ENCODE results near the gene AADAT.
"Not testable (repeated sequence)": the region's sequence is repeated elsewhere in the genome, so short reads cannot be mapped to it uniquely, and the experiment has no call there.

The AADAT gene

DNA sequence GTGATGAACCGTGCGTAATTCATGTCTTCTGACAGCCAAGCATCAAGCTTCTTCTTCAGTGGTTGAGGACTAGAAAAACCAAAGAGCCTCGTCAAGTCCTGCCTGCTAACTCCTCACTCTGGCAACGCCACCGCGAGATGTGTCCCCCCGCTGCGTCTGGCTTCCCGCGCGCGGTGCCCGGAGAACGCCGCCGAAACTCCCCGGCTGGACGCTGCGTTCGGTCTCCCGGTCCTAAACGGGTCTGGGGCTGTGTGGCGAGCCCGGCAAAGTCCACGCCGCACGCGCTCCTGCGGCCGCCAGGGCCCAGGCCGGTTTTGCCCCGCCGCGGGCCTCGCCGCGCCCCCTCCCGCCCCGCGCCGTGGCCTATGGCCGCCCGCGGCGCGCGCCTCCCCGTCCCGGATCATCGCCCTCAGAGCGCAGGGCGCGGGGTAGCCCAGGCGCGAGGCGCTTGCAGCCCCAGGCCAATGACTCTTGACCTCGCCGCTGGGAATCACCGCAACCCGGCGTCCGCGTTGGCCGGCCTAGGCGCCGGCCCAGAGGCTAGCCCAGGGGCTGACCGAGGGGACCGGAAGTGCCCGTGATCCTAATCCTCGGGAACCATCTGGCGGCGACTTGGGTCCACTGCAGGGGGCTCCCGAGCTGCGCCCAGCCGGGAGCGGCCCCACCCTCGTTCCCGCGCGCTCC is at the start of gene AADAT:
Gene AADAT (minus strand): TSS at position 289 of the 684 bp plus-strand sequence. CDS start 266 bp downstream, at position 23.
- peak; percentile 79 for DNase-seq (ENCODE audit: low read depth)

DNA sequence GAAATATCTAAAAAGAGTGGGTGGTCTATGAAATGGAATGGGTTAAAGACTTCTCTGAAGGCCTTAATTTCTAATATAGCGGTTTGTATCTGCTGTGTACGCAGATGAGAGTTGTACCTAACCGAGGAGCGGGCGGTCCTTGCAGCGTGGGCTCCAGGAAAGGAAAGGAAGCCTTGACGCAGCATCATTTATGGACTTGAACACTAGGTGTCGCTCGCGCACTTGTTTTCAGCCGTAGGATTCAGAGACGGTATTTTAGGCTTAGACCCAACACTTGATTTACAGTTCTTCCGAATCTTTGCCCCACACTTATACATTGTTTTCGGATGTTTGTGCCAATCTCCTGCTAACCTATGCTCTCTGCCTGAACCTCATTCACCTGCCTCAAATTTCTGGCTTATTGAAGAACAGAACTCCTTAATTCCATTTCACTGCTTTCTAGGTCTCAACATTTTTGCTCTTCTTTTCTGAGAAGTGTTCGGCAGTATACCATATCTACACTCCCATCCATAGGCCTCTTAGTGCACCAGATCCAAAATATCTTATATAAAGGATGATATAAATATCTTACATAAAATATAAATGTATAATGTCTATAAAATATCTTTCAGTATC is 48.9 kb upstream of the AADAT start:
- peak; percentile 68 for DNase-seq (ENCODE audit: low read depth)

DNA sequence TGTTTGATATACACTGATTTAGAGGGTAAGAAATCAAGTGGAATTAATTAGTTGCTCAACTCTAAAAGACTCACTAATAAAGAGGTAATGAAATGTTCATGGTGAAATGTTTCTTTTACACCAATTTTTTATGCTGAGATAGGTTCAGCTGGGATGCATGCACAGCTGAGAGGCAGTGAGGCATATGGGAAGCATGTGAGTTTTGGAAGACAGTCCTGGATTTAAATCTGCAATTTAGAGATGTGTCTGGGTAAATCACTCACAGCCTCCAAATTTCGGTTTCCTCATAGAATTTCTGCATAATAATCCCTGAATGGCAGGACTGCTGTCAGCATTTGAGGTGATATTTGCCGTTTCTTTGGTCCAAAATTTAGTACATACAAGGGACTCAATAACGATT is 48.2 kb upstream of the AADAT start:
- DNase-seq (ENCODE audit: low read depth), result no peak

GRCh38 chr4:170137466-170137865 is 47.7 kb upstream of the AADAT start:
- no peak for DNase-seq (ENCODE audit: low read depth)

DNA sequence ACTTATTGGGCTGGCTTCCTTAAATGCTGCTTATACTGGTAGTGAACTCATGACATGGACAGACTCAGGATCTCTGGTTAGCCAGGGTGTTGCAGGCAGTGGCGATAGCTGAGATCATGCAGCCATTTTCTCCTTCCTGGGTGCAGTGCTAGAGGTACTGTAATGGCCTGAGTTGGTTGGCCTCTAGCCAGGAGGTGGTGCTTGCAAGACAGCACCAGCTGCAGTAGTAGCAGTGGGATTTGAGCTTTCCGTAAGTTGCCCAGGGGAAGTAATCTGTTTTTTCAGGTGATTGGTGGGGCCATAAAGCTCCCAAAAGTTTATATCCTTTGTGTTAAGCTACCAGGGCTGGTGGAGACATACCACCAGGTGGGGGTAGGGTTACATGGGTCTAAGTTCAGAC is 45.1 kb upstream of the AADAT start:
- no peak for DNase-seq (ENCODE audit: low read depth)

DNA sequence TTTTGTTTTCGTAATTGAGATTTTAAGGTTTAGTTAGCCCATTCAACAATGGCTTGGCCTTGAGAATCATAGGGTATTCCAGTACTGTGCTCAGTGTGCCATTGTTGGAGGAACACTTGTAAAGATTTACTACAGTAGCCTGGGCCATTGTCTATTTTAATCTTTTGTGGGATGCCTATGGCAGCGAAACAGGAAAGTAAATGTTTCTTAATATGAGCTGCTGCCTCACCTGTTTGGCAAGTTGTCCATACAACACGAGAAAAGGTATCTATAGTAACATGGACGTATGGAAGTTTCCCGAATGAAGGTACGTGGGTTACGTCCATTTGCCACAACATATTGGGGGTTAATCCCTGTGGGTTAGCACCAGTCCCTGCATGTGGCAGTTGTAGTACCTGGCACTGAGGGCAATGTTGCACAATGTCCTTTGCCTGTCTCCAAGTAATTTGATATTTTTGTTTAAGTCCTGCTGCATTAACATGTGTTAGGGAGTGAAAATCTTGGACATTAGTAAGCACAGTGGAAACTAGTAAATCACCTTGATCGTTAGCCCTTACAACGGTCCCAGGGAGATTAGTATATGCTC is 38.6 kb upstream of the AADAT start:
- DNase-seq (ENCODE audit: low read depth), result no peak

- no peak for DNase-seq (ENCODE audit: low read depth)
Observed at GRCh38 chr4:170127758-170128157, 38.0 kb upstream of the AADAT start.

DNA sequence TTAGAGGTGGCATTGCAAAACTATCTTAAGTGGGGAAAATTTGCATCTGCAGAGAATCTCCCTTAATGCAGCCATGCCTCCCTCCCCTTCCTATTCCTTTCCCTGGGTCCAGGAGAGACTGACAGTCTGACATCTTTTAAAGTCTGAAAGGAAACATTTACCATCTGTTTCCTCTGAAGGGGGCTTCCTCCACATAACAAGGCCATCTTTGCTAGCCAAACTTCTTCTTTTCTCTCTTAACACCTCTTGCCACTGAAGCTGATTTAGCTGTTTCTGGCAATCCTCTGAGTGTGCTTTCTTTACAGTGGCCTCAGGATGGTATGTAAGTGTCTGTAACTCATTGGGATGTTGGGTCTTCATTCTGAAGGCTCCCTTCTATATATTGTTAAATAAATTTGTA is 34.6 kb upstream of the AADAT start:
- no peak for DNase-seq (ENCODE audit: low read depth)

- DNase-seq (ENCODE audit: low read depth), result no peak
Observed at GRCh38 chr4:170122252-170122651, 32.5 kb upstream of the AADAT start.

- DNase-seq (ENCODE audit: low read depth), result no peak
Observed at GRCh38 chr4:170114636-170115035, 24.9 kb upstream of the AADAT start.

DNA sequence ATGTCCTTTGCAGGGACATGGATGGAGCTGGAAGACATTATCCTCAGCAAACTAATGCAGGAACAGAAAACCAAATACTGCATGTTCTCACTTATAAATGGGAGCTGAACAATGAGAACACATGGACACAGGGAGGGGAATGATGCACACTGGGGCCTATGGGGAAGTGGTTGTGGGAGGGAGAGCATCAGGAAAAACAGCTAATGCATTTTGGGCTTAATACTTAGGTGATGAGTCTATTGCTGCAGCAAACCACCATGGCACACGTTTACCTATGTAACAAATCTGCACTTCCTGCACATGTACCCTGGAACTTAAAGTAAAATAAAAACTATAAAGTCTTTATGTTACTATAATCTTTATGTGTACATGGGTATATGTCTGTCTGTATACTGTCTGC is 24.4 kb upstream of the AADAT start:
- DNase-seq (ENCODE audit: low read depth), result not testable (repeated sequence)

DNA sequence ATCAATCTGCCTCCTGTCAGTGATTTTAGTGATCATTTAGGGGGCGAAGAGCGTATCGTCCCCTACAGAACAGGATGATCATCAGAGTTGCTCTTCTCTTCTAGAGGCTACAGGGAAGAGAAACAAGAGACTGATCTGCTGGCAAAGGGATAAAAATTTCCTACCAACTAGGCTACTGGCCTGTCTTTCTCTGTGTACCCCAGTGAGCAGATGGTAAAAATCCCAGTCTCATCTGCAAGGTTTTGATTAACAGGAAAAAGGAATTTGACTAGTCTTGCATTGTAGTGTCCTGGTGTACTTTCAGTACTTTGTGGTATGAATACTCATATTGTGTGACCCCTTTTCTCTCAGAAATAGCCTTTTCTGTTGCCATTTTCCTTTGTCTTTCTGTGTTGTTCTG is 21.8 kb upstream of the AADAT start:
- no peak for DNase-seq (ENCODE audit: low read depth)

DNA sequence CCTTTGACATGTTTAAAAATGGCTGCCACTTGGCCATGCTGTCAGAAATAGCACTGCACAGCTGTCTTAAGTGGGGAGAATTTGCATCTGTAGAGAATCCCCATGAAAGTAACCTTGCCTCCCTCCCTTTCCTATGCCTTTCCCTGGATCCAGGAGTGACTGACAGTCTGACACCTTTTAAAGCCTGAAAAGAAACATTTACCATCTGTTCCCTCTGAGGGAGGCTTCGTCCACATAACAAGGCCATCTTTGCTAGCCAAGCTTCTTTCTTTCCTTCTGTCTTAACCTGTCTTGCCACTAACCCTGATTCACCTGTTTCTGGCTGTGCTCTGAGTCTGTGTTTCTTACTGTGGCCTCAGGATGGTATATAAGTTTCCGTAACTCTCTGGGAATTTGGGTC is 21.3 kb upstream of the AADAT start:
- DNase-seq (ENCODE audit: low read depth), result no peak

DNA sequence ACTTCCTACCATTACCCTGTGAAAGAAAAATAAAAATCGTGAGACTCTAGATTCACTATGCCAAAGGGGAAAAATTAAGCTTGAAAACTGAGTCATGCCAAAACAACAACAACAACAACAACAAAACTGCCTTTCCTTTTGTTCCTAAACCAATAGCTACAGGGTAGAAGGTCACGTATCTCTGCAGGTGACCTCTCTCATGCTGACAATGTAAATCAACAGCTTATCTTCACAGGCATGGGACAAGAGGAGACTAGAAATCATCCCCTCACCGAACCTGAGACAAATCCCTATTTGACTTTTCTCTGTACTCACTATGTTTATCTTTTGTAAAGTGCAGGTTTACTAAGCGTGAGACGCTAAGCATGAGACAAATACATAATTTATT is 20.5 kb upstream of the AADAT start:
- DNase-seq (ENCODE audit: low read depth), result no peak

GRCh38 chr4:170109586-170110284 is 20.0 kb upstream of the AADAT start:
- DNase-seq (ENCODE audit: low read depth), result peak; percentile 81

GRCh38 chr4:170106900-170107299 is 17.1 kb upstream of the AADAT start:
- no peak for DNase-seq (ENCODE audit: low read depth)

- DNase-seq (ENCODE audit: low read depth), result no peak
Observed at GRCh38 chr4:170102426-170102825, 12.7 kb upstream of the AADAT start.

GRCh38 chr4:170098171-170098570 is 8.4 kb upstream of the AADAT start:
- DNase-seq (ENCODE audit: low read depth), result not testable (repeated sequence)

- no peak for DNase-seq (ENCODE audit: low read depth)
Observed at GRCh38 chr4:170097681-170098080, 7.9 kb upstream of the AADAT start.

- no peak for DNase-seq (ENCODE audit: low read depth)
Observed at GRCh38 chr4:170093973-170094535, 4.3 kb upstream of the AADAT start.

DNA sequence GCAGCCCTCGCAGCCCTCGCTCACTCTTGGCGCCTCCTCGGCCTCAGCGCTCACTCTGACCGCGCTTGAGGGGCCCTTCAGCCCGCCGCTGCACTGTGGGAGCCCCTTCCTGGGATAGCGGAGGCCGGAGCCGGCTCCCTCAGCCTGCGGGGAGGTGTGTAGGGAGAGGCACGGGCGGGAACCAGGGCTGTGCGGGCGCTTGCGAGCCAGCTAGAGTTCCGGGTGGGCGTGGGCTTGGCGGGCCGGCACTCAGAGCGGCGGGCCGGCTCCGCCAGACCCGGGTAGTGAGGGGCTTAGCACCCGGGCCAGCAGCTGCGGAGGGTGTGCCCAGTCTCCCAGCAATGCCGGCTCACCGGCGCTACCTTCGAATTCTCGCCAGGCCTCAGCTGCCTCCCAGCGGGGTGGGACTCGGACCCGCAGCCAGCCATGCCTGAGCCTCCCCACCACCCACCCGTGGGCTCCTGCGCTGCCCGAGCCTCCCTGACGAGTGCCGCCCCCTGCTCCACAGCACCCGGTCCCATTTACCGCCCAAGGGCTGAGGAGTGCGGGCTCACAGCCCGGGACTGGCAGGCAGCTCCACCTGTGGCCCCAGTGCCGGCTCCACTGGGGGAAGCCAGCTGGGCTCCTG is 1.4 kb upstream of the AADAT start:
- no peak for DNase-seq (ENCODE audit: low read depth)

DNA sequence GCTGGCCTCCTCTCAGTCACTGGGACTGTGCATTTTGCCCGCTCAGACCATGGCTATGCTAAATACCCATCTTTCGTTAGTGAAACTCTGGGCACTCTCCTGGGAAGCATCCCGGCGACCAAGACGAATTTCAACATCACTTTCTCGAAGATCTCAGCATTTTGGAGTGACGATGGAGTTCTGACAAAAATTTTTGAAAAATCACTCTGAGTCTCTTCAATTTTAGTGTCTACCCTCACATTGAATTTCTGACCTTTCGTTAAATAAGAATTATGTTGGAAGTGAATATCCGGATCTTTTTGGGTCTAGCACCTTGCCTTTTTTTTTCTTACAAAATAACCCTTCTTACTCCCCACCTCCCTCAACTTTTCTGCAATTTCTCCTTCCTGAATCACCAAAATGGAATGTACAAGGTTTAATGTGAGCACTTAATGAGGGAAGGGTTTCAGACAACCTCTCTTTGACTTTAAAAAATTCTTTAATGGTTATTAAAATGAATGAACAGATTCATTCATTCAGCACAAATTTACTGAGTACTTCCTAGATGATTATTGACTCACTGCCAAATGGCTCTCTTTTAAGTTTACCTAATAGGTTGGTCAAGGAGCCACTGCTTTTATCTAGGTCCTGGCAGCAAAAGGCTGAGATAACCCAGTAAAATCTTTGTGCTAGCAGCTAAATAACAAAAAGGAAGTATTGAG is 746 bp upstream of the AADAT start:
- DNase-seq (ENCODE audit: low read depth), result no peak

Data from fibroblast of gingiva (primary cell).